ENCODE measurements around the gene CDK12. TPM values are rescaled to one million over a fixed set of nuclear protein-coding genes. Genes with fewer than 3 reads are reported as not detected.

The CDK12 gene
- total and polyA plus RNA-seq, 2 experiments from 2014 or later = 20.9 to 55.3 TPM

GRCh38 chr17:39562395-39562794 is 101.1 kb downstream of the CDK12 start:
- H3K9me2 ChIP-seq (ENCODE audit: insufficient read depth) = no peaks in the 10 kb centered on the region
- H3K27ac Mint-ChIP-seq = no peak overlapping the region
- no peak overlapping the region for H3K4me2 ChIP-seq
- no peaks in the 10 kb centered on the region for H3K27me3 ChIP-seq (ENCODE audit: insufficient read depth)
- DNase-seq (ENCODE audit: low spot score) = no peak
- TF ChIP-seq ZNF331 (CRISPR knock-in tag; IDR thresholded peaks at IDR 0.05; ENCODE audit: low read depth) (no peak), NANOG (IDR thresholded peaks at IDR 0.05; ENCODE audit: borderline replicate concordance) (no peak), STAT1 (IDR thresholded peaks at IDR 0.05; ENCODE audit: unreplicated experiment) (no peak), CREB1 (CRISPR knock-in tag; IDR thresholded peaks at IDR 0.05; ENCODE audit: low read depth) (no peak), REST (IDR thresholded peaks at IDR 0.05; ENCODE audit: unreplicated experiment) (no peak)
- peaks cover 20% of the 10 kb centered on the region for H3K4me1 Mint-ChIP-seq
- H3K9me3 Mint-ChIP-seq = no peaks in the 10 kb centered on the region
- no peaks in the 10 kb centered on the region for H3K79me2 ChIP-seq (replicated peaks; ENCODE audit: insufficient read depth)
- no peak overlapping the region for H2AFZ ChIP-seq
- H3K4me3 ChIP-seq = no peak overlapping the region
- no peaks in the 10 kb centered on the region for H3K36me3 ChIP-seq (ENCODE audit: insufficient read depth)
- no peak overlapping the region for H3K4me3 Mint-ChIP-seq
- peaks cover 3% of the 10 kb centered on the region; the same call in 1 of the 3 replicates for H3K36me3 Mint-ChIP-seq (ENCODE audit: low read depth)
- H3K27ac ChIP-seq (ENCODE audit: low read depth) = no peak overlapping the region
- no peak for ATAC-seq
- peaks cover 20% of the 10 kb centered on the region for H3K4me1 ChIP-seq (ENCODE audit: insufficient read depth)
- H3K27me3 Mint-ChIP-seq (ENCODE audit: insufficient read depth, low read depth, poor library complexity) = peaks cover 6% of the 10 kb centered on the region
- H4K20me1 ChIP-seq (replicated peaks; ENCODE audit: insufficient read depth) = no peaks in the 10 kb centered on the region
- peaks cover 9% of the 10 kb centered on the region; the same call in 1 of the 2 replicates for H3F3A ChIP-seq (replicated peaks; ENCODE audit: low read depth)

DNA sequence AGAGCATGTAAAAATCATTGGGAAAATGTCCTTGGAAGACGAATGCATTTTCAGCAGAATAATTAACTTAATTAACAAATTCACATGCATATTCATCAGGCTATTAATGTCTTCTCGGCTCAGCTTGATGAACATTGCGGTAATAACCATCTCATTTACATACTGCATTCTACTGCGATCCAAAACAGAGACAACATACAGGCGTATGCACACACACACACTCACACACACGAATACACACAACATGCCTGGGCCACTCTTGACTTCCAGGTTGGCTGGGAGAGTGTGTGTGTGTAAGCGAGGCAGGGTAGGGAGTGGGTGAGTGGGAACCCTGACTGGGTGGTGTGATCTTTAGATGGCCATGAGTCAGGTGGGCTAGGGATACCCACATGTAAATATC is 101.7 kb downstream of the CDK12 start:
- Histone ChIP-seq H3K79me2 (replicated peaks; ENCODE audit: insufficient read depth) (no peaks in the 10 kb centered on the region), H3F3A (replicated peaks; ENCODE audit: low read depth) (peaks cover 9% of the 10 kb centered on the region; the same call in 1 of the 2 replicates), H3K27me3 (ENCODE audit: insufficient read depth) (no peaks in the 10 kb centered on the region), H3K4me1 (ENCODE audit: insufficient read depth) (peaks cover 20% of the 10 kb centered on the region), H3K4me2 (peak overlapping the region; percentile 74), H3K9me2 (ENCODE audit: insufficient read depth) (no peaks in the 10 kb centered on the region), H2AFZ (no peak overlapping the region), H4K20me1 (replicated peaks; ENCODE audit: insufficient read depth) (no peaks in the 10 kb centered on the region), H3K36me3 (ENCODE audit: insufficient read depth) (no peaks in the 10 kb centered on the region), H3K4me3 (no peak overlapping the region; the same call in 1 of the 2 replicates), H3K27ac (ENCODE audit: low read depth) (no peak overlapping the region)
- Mint-ChIP-seq H3K9me3 (no peaks in the 10 kb centered on the region), H3K4me3 (peak overlapping the region; percentile 61; the same call in 2 of the 3 replicates), H3K36me3 (ENCODE audit: low read depth) (peaks cover 3% of the 10 kb centered on the region; the same call in 1 of the 3 replicates), H3K27me3 (ENCODE audit: insufficient read depth, low read depth, poor library complexity) (peaks cover 6% of the 10 kb centered on the region), H3K27ac (no peak overlapping the region), H3K4me1 (peaks cover 20% of the 10 kb centered on the region)
- TF ChIP-seq STAT1 (IDR thresholded peaks at IDR 0.05; ENCODE audit: unreplicated experiment) (no peak), ZNF114 (CRISPR knock-in tag; IDR thresholded peaks at IDR 0.05) (no peak), CTCF (conservative IDR thresholded peaks at IDR 0.05; ENCODE audit: low read depth in 2 of 2) (no peak), EZH2phosphoT487 (IDR thresholded peaks at IDR 0.05; ENCODE audit: unreplicated experiment) (no peak), ZNF331 (CRISPR knock-in tag; IDR thresholded peaks at IDR 0.05; ENCODE audit: low read depth) (no peak), CREB1 (CRISPR knock-in tag; IDR thresholded peaks at IDR 0.05; ENCODE audit: low read depth) (no peak), EZH2 (IDR thresholded peaks at IDR 0.05; ENCODE audit: low read depth, unreplicated experiment) (no peak), JUNB (IDR thresholded peaks at IDR 0.05; ENCODE audit: unreplicated experiment) (no peak), REST (IDR thresholded peaks at IDR 0.05; ENCODE audit: unreplicated experiment) (no peak), ETS1 (IDR thresholded peaks at IDR 0.05) (no peak), NANOG (IDR thresholded peaks at IDR 0.05; ENCODE audit: borderline replicate concordance) (no peak), POLR2AphosphoS5 (IDR thresholded peaks at IDR 0.05; ENCODE audit: low read depth) (no peak)
- ATAC-seq = no peak
- no peak for DNase-seq (ENCODE audit: low spot score)
